CD4-positive, alpha-beta T cell (primary cell): Measurements from ENCODE around the gene FKBP2. TPM values are rescaled to one million over a fixed set of nuclear protein-coding genes. Genes with fewer than 3 reads are reported as not detected.

Source experiments
- ATAC-seq: fragments of 200-7000 bp; cut with Tn5 transposase; one replicate; pipeline ENCODE4 v1.10.0; 2022; ENCODE audit warnings: mild to moderate bottlenecking; ENCODE audit not compliant: poor library complexity
- CTCF ChIA-PET: fragments of 350-600 bp; sonication (Branson Sonifier 250); formaldehyde crosslinking; loops from one replicate; lab custom pipeline; 2021; ENCODE audit warnings: antibody characterized with exemption, inconsistent platforms; lab: Charles Lee
- POLR2A ChIA-PET: fragments of 350-600 bp; sonication (Branson Sonifier 250); formaldehyde crosslinking; loops from one replicate; lab custom pipeline; 2021; ENCODE audit warnings: antibody characterized with exemption, inconsistent platforms; lab: Charles Lee
- DNase-seq, 14 experiments: peaks; one replicate each; pipeline ENCODE4 v3.0.0-alpha.2; 2013 to 2020; ENCODE audit warnings: mixed read lengths in 2 of 14
- H3K27ac ChIP-seq, 2 donors: one replicate each; pipeline versions ENCODE4 v1.5.1 to v1.7.0; 2013; ENCODE audit warnings: low read length in 2 of 2, low read depth in 1 of 2, mild to moderate bottlenecking in 1 of 2
- H3K27me3 ChIP-seq, 2 experiments: 1 replicate in 1 of 2; 2 replicates in 1 of 2; pipeline versions ENCODE4 v1.6.1 to v1.7.0; 2013; ENCODE audit warnings: low read length in 2 of 2, control low read depth in 1 of 2, mild to moderate bottlenecking in 1 of 2, moderate library complexity in 1 of 2; ENCODE audit not compliant: insufficient read depth in 2 of 2, control insufficient read depth in 1 of 2
- H3K36me3 ChIP-seq: one replicate; pipeline ENCODE4 v1.6.1; 2013; ENCODE audit warnings: low read length, control low read depth; ENCODE audit not compliant: insufficient read depth
- H3K4me1 ChIP-seq: one replicate; pipeline ENCODE4 v1.6.1; 2013; ENCODE audit warnings: low read length, control low read depth; ENCODE audit not compliant: insufficient read depth
- H3K4me3 ChIP-seq: one replicate; pipeline ENCODE4 v1.5.1; 2013; ENCODE audit warnings: mild to moderate bottlenecking, low read length, moderate library complexity
- H3K9me3 ChIP-seq, 2 experiments: 1 replicate in 1 of 2; 2 replicates in 1 of 2; pipeline versions ENCODE4 v1.6.1 to v1.7.0; 2013; ENCODE audit warnings: low read length in 2 of 2, mild to moderate bottlenecking in 2 of 2, control low read depth in 1 of 2, moderate library complexity in 1 of 2; ENCODE audit not compliant: control insufficient read depth in 1 of 2, insufficient read depth in 1 of 2
- H3K27ac Mint-ChIP-seq: one replicate; pipeline ENCODE4 v1.8.0; 2020; ENCODE audit warnings: mixed read lengths
- H3K27me3 Mint-ChIP-seq: one replicate; pipeline ENCODE4 v1.8.0; 2021; ENCODE audit warnings: mixed read lengths
- H3K36me3 Mint-ChIP-seq: one replicate; pipeline ENCODE4 v1.8.0; 2021; ENCODE audit warnings: low read depth, mixed read lengths
- H3K4me1 Mint-ChIP-seq: one replicate; pipeline ENCODE4 v1.8.0; 2021; ENCODE audit warnings: low read depth, mixed read lengths
- H3K4me3 Mint-ChIP-seq: one replicate; pipeline ENCODE4 v1.8.0; 2020; ENCODE audit warnings: mild to moderate bottlenecking, mixed read lengths
- H3K9me3 Mint-ChIP-seq: one replicate; pipeline ENCODE4 v1.8.0; 2020; ENCODE audit warnings: mixed read lengths
- CTCF ChIP-seq: fragments of 200-600 bp; IDR thresholded peaks from one replicate; pipeline ENCODE4 v1.8.0; 2022; ENCODE audit warnings: antibody characterized with exemption, mild to moderate bottlenecking
- intact Hi-C, 2 experiments: fragments of 100-400 bp; cut with DNase I in 1 of 2; cut with micrococcal nuclease in 1 of 2; formaldehyde crosslinking; loops; one replicate each; pipeline versions ENCODE4 v1.15.1 to v1.9.0; 2023 to 2025; cut with DNase I, micrococcal nuclease
- total RNA-seq, 174 experiments: library from RNA in 2 of 174; stranded (reverse) in 2 of 174; gene quantifications; one replicate each; pipeline ENCODE4 v1.2.3 and lab custom pipeline; 2021 to 2026

The FKBP2 gene
- total RNA-seq, 2 experiments from 2014 or later, result 11.2 to 14.6 TPM

- no peaks in the 10 kb centered on the region for H3K9me3 Mint-ChIP-seq
- no peak for ATAC-seq
- POLR2A ChIA-PET, result interaction anchor here (1.0 kb wide), 1 partner anchor 68 kb away, joined by 3 read pairs; no protein-coding TSS in a partner anchor
Observed at GRCh38 chr11:64275841-64276240, 34.9 kb downstream of the FKBP2 start.

GRCh38 chr11:64276653-64277431 lies 35.9 kb downstream of the FKBP2 start:
- TF ChIP-seq CTCF, result no peak
- Mint-ChIP-seq H3K27me3 (no peaks in the 10 kb centered on the region), H3K4me3 (no peak overlapping the region), H3K36me3 (peaks cover 6% of the 10 kb centered on the region), H3K27ac (no peak overlapping the region), H3K9me3 (no peaks in the 10 kb centered on the region), H3K4me1 (peaks cover 8% of the 10 kb centered on the region)
- Histone ChIP-seq H3K27me3 (no peaks in the 10 kb centered on the region), H3K27ac (no peak overlapping the region), H3K4me3 (no peak overlapping the region), H3K4me1 (peaks cover 11% of the 10 kb centered on the region), H3K36me3 (peaks cover 23% of the 10 kb centered on the region), H3K9me3 (no peaks in the 10 kb centered on the region)
- DNase-seq (no peak), ATAC-seq (no peak)
- CTCF ChIA-PET, result interaction anchor here (1.3 kb wide), 1 partner anchor 24 kb away, joined by 3 read pairs; no protein-coding TSS in a partner anchor
- POLR2A ChIA-PET, result interaction anchor here (1.0 kb wide), 1 partner anchor 69 kb away, joined by 3 read pairs; no protein-coding TSS in a partner anchor
- intact Hi-C loops, result no loop called here

More at GRCh38 chr11:64275841-64276240, 34.9 kb downstream of the FKBP2 start:
- H3K27me3 Mint-ChIP-seq, result no peaks in the 10 kb centered on the region
- no peaks in the 10 kb centered on the region for H3K9me3 ChIP-seq
- H3K36me3 Mint-ChIP-seq, result peaks cover 13% of the 10 kb centered on the region
- peaks cover 22% of the 10 kb centered on the region for H3K36me3 ChIP-seq
- no peak overlapping the region for H3K4me3 ChIP-seq
- H3K4me1 Mint-ChIP-seq, result peaks cover 9% of the 10 kb centered on the region
- CTCF ChIA-PET, result interaction anchor here (1.3 to 1.6 kb wide), 3 partner anchors 24 to 29 kb away, joined by 3 to 5 read pairs (median 3); partner anchors contain the start of gene PLCB3
- intact Hi-C loops, result no loop called here
- H3K4me3 Mint-ChIP-seq, result no peak overlapping the region
- H3K27me3 ChIP-seq, result no peaks in the 10 kb centered on the region
- TF ChIP-seq CTCF, result no peak
- H3K4me1 ChIP-seq, result peaks cover 15% of the 10 kb centered on the region
- H3K27ac ChIP-seq, result no peak overlapping the region
- DNase-seq, result no peak
- H3K27ac Mint-ChIP-seq, result no peak overlapping the region

GRCh38 chr11:64278576-64279190 lies 37.8 kb downstream of the FKBP2 start:
- Histone ChIP-seq H3K4me3 (no peak overlapping the region), H3K27ac (no peak overlapping the region), H3K9me3 (no peaks in the 10 kb centered on the region), H3K27me3 (no peaks in the 10 kb centered on the region), H3K4me1 (peaks cover 12% of the 10 kb centered on the region), H3K36me3 (peaks cover 33% of the 10 kb centered on the region)
- CTCF ChIA-PET, result interaction anchor here (1.2 kb wide), 1 partner anchor 26 kb away, joined by 4 read pairs; no protein-coding TSS in a partner anchor
- POLR2A ChIA-PET, result no interaction called here
- Mint-ChIP-seq H3K27ac (no peak overlapping the region), H3K4me3 (no peak overlapping the region), H3K9me3 (no peaks in the 10 kb centered on the region), H3K27me3 (no peaks in the 10 kb centered on the region), H3K36me3 (peaks cover 6% of the 10 kb centered on the region), H3K4me1 (peaks cover 14% of the 10 kb centered on the region)
- TF ChIP-seq CTCF, result no peak
- DNase-seq (no peak), ATAC-seq (no peak)
- intact Hi-C loops, result no loop called here
